Measurements from ENCODE around the gene SCN4A. TPM values are rescaled to one million over a fixed set of nuclear protein-coding genes. Genes with fewer than 3 reads are reported as not detected.
"Not testable (repeated sequence)": the region's sequence is repeated elsewhere in the genome, so short reads cannot be mapped to it uniquely, and the experiment has no call there.

Gene SCN4A
- total and polyA plus RNA-seq, 2 of the 13 experiments (the other 11 are each of a cell fraction or from before 2014, with no cell fraction given), result 0.02 to 0.03 TPM

DNA sequence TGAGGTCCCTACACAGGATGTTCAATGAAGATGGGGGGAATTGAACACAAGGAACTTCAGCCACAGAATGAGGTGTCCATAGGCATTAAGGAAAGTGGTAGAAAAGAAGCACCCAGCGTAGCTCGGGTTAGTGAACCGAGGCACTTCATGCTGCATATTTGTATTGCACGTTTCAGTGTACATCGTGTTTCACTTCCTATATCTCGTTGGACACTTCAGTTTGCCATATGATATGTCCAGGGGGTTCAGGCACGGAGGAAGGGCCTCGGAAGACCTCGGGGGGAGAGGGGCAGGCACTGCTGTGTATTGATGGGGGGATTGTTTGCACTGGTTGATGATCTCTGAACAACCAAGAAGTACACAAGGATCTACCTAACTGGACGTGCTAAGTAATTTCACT, 57.0 kb downstream of the SCN4A start:
- H3K9me3 ChIP-seq (ENCODE audit: low read length); BruUV-seq (replicated peaks); CTCF ChIA-PET (ENCODE audit: low intra/inter-chr PET ratio, low total read pairs); FAIRE-seq; in situ Hi-C loops (cut with HindIII; ENCODE audit: extremely low pct_ligation_motif_present, low pct_unique_long_range_greater_than_20kb); H3K4me3 ChIP-seq (replicated peaks in 1 of 3; ENCODE audit: insufficient read depth in 1 of 3, low read depth in 2 of 3, low read length in 3 of 3); H3K4me2 ChIP-seq (ENCODE audit: low read depth, low read length); H3K9ac ChIP-seq (ENCODE audit: insufficient read depth, low read depth, low read length); POLR2A ChIA-PET; H3K79me2 ChIP-seq (ENCODE audit: insufficient read depth, low read length); H2AFZ ChIP-seq (ENCODE audit: low read length); ATAC-seq; DNase-seq (ENCODE audit: low spot score); H3K27ac ChIP-seq (ENCODE audit: extremely low read length, insufficient read depth, low read length); H3K36me3 ChIP-seq (replicated peaks in 1 of 2; ENCODE audit: control insufficient read depth in 1 of 2, insufficient read depth in 2 of 2, low read length in 2 of 2); H4K20me1 ChIP-seq (ENCODE audit: insufficient read depth, low read length): not testable (repeated sequence)
- peaks cover 1 to 40% of the 10 kb centered on the region in 2 experiments; a peak in 3 of 5 replicates for H3K27me3 ChIP-seq (ENCODE audit: control insufficient read depth in 1 of 2, insufficient read depth in 2 of 2, low read length in 2 of 2)
- 4% methylated on average over 10 of the region's 10 CpGs for WGBS (ENCODE audit: low lambda C conversion rate)
- intact Hi-C loops (cut with micrococcal nuclease; ENCODE audit: unreplicated experiment), result loop anchor here (5.0 to 10.0 kb wide), 3 partner anchors 77 to 219 kb away; partner anchors contain the start of gene ERN1
- H3K4me1 ChIP-seq (ENCODE audit: insufficient read depth, low read length), result peaks cover 25% of the 10 kb centered on the region

DNA sequence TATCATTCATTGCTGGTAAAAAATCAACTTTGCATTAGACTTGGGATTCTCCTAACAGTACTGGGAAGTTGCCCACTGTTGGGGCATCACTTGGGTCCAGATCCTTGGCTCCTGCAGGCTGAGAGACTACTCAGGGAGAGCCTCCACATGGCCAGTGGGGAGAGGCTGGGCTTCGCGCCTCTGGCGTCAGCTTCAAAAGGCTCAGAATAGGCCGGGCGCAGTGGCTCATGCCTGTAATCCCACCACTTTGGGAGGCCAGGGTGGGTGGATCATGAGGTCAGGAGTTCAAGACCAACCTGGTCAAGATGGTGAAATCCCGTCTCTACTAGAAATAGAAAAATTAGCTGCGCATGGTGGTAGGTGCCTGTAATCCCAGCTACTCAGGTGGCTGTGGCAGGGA, 58.2 kb downstream of the SCN4A start:
- no TSS peak for BruUV-seq (replicated peaks)
- POLR2A ChIA-PET, result no interaction called here

More for the DNA sequence above, 58.2 kb downstream of the SCN4A start:
- H3K4me3 ChIP-seq (replicated peaks in 1 of 3; ENCODE audit: insufficient read depth in 1 of 3, low read depth in 2 of 3, low read length in 3 of 3), result no peak overlapping the region
- FAIRE-seq (no peak), ATAC-seq (no peak), DNase-seq (ENCODE audit: low spot score) (no peak)
- no peaks in the 10 kb centered on the region for H3K9me3 ChIP-seq (ENCODE audit: low read length)
- CTCF ChIA-PET (ENCODE audit: low intra/inter-chr PET ratio, low total read pairs), result no interaction called here
- TF ChIP-seq SNRNP70 (IDR thresholded peaks at IDR 0.05; ENCODE audit: low read depth, low read length) (no peak), ZNF781 (CRISPR knock-in tag; IDR thresholded peaks at IDR 0.05; ENCODE audit: borderline replicate concordance, not compliant biosample characterization) (no peak), GLI4 (CRISPR knock-in tag; IDR thresholded peaks at IDR 0.05; ENCODE audit: borderline replicate concordance) (no peak), FOXC1 (CRISPR knock-in tag; IDR thresholded peaks at IDR 0.05; ENCODE audit: borderline replicate concordance) (no peak), SIN3B (IDR thresholded peaks at IDR 0.05; ENCODE audit: low read length) (no peak), ZBTB42 (CRISPR knock-in tag; IDR thresholded peaks at IDR 0.05) (no peak), ZNF432 (CRISPR knock-in tag; IDR thresholded peaks at IDR 0.05; ENCODE audit: borderline replicate concordance) (no peak), ZFP36 (IDR thresholded peaks at IDR 0.05; ENCODE audit: borderline replicate concordance, low read depth, low read length, partially characterized antibody) (no peak)
- intact Hi-C loops (cut with micrococcal nuclease; ENCODE audit: unreplicated experiment) (loop anchor here (10.0 kb wide), 1 partner anchor 220 kb away; the partner anchor contains the start of gene ERN1), in situ Hi-C loops (cut with HindIII; ENCODE audit: extremely low pct_ligation_motif_present, low pct_unique_long_range_greater_than_20kb) (loop anchor here (5.0 kb wide), 1 partner anchor 33 kb away; no protein-coding TSS in a partner anchor)
- H4K20me1 ChIP-seq (ENCODE audit: insufficient read depth, low read length), result no peaks in the 10 kb centered on the region
- no peak overlapping the region for H3K27ac ChIP-seq (ENCODE audit: extremely low read length, insufficient read depth, low read length)
- no peaks in the 10 kb centered on the region for H3K79me2 ChIP-seq (ENCODE audit: insufficient read depth, low read length)
- H2AFZ ChIP-seq (ENCODE audit: low read length), result no peak overlapping the region
- H3K4me2 ChIP-seq (ENCODE audit: low read depth, low read length), result no peak overlapping the region
- H3K9ac ChIP-seq (ENCODE audit: insufficient read depth, low read depth, low read length), result no peak overlapping the region
- WGBS (ENCODE audit: low lambda C conversion rate), result 64% methylated on average over 7 of the region's 7 CpGs
- H3K4me1 ChIP-seq (ENCODE audit: insufficient read depth, low read length), result peaks cover 16% of the 10 kb centered on the region
- peaks cover 4 to 52% of the 10 kb centered on the region in 2 experiments; a peak in 4 of 5 replicates for H3K27me3 ChIP-seq (ENCODE audit: control insufficient read depth in 1 of 2, insufficient read depth in 2 of 2, low read length in 2 of 2)
- H3K36me3 ChIP-seq (replicated peaks in 1 of 2; ENCODE audit: control insufficient read depth in 1 of 2, insufficient read depth in 2 of 2, low read length in 2 of 2), result no peaks in the 10 kb centered on the region

Data from HepG2 (cell line).